Activated T-helper 1 cell treated with anti-CD3 and anti-CD28 coated beads, Interleukin-12 subunit alpha, Interleukin-12 subunit beta, Interleukin-2, Interleukin-4 antibody, amounts not matched to agents 30 ng/mL and 10 ng/mL and 1 ng/mL, durations not matched to agents 14 hours and 24 hours and 36 hours (primary cell): ENCODE measurements around the gene CBX8. TPM values are rescaled to one million over a fixed set of nuclear protein-coding genes. Genes with fewer than 3 reads are reported as not detected.

Experiments
- DNase-seq: peaks from one replicate; pipeline ENCODE4 v3.0.0; 2021; ENCODE audit warnings: low spot score
- H3K27ac Mint-ChIP-seq: one replicate; pipeline ENCODE4 v1.8.0; 2021; ENCODE audit warnings: mild to moderate bottlenecking, mixed read lengths
- H3K27me3 Mint-ChIP-seq: one replicate; pipeline ENCODE4 v1.8.0; 2022; ENCODE audit warnings: mild to moderate bottlenecking, moderate library complexity, mixed read lengths; ENCODE audit not compliant: insufficient read depth
- H3K36me3 Mint-ChIP-seq: one replicate; pipeline ENCODE4 v1.8.0; 2021; ENCODE audit warnings: low read depth, mixed read lengths
- H3K4me1 Mint-ChIP-seq: one replicate; pipeline ENCODE4 v1.8.0; 2021; ENCODE audit warnings: low read depth, mixed read lengths
- H3K4me3 Mint-ChIP-seq: one replicate; pipeline ENCODE4 v1.8.0; 2021; ENCODE audit warnings: mild to moderate bottlenecking, moderate library complexity, mixed read lengths
- H3K9me3 Mint-ChIP-seq: one replicate; pipeline ENCODE4 v1.8.0; 2021; ENCODE audit warnings: mixed read lengths
- intact Hi-C: fragments of 100-400 bp; cut with micrococcal nuclease; formaldehyde crosslinking; loops from one replicate; pipeline ENCODE4 v1.15.1; 2024
- total RNA-seq: library from RNA; stranded (reverse); gene quantifications from 2 replicates; pipeline ENCODE4 v1.2.3, GENCODE V29; 2022

Gene CBX8
- total RNA-seq, 1 donor from 2014 or later = 6.2 TPM

DNA sequence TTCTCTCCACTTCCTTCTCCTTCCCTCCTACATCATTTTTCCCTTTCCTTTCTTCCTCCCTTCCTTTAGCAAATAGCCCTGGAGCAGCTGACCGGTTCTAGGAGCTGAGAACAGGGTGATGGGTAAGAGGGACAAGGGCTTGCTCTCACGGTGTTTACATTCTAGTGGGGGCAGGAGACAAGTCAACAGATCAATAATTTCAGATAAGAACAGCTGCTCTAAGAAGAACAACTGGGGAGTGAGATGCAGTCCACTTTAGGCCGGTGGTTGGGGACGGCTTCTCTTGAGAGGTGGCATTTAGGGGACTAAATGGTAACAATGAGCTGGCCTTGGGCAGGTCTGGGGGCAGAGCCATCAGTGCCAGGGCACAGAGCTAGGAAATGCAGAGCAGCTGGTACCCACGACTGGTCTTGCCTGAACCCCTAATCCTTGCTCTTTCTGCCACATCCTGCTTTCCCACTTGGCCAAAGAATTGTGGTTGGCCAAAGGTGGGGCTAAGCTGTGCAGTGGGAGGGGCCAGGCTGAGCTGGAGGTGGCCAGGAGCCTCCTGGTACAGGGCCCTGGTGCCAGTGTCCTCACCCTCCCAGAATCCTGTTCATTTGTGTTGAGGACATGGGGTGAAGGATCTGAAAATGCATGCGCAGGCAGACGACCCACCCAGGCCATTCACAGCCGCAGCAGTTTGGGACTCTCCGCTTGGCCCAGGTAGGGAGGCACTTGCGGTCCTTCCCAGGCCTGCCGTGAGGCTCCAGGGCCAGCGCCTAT lies 24.6 kb upstream of the CBX8 start:
- Mint-ChIP-seq H3K4me3 (no peak overlapping the region), H3K27me3 (peaks cover 42% of the 10 kb centered on the region), H3K27ac (no peak overlapping the region), H3K9me3 (no peaks in the 10 kb centered on the region), H3K4me1 (peaks cover 10% of the 10 kb centered on the region), H3K36me3 (no peaks in the 10 kb centered on the region)
- intact Hi-C loops = no loop called here
- DNase-seq = no peak

DNA sequence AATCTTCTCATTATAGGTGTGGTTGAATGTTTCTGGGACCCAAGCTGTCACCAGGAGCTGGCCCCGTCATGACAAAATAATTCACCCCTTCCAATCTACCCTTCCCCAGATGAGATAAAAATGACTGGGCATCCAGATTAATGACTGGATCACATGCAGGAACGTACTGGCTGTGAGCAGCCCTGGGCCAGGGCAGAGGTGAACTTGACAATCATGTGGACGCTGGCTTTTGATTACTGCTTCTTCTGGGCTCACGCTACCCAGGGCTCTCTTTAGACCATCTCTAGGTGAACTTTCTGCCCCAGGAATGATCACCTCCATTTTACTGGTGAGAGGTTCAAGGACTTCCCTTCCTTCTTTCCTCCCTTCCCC lies 24.1 kb upstream of the CBX8 start:
- intact Hi-C loops = no loop called here
- DNase-seq = no peak
- no peak overlapping the region for H3K4me3 Mint-ChIP-seq
- H3K9me3 Mint-ChIP-seq = no peaks in the 10 kb centered on the region
- H3K27ac Mint-ChIP-seq = no peak overlapping the region
- H3K27me3 Mint-ChIP-seq = peaks cover 48% of the 10 kb centered on the region
- H3K4me1 Mint-ChIP-seq = peaks cover 4% of the 10 kb centered on the region
- H3K36me3 Mint-ChIP-seq = no peaks in the 10 kb centered on the region

DNA sequence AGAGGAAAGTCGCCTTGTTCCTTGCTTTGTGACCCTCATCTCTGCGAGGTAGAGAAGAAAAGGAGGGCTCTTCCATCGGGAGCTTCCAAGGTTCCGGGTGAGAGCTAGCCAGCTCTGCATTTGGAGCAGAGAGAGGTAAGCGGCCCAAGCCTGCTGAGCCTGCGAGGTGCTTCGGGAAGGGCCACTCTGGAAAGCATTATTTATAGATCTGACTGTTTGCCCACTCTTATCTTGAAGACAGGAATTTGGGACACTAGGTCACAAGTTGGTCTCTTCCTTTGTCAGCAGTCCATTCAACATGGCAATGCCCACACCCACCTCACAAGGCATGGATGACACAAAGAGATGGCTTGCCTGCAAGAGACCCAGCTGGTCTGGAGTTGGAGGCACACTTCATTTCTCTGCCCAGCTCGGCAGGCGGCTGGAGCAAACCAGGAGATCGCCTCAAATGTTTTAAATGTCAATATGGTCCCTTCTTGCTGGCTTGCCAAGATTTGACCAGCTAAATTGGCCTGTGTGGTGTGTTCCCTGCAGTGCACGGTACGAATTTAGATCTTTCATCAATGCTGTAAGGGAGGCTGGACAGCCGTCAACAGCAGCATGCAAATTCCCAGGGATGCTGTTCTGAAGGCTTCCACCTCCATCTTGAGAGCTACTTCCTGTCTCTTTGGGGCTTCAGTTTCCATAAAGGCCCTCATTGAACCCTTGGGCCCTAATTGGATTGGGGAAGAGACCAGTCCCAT lies 22.8 kb upstream of the CBX8 start:
- no peaks in the 10 kb centered on the region for H3K9me3 Mint-ChIP-seq
- no peaks in the 10 kb centered on the region for H3K36me3 Mint-ChIP-seq
- H3K4me1 Mint-ChIP-seq = peaks cover under 1% of the 10 kb centered on the region
- intact Hi-C loops = no loop called here
- H3K27ac Mint-ChIP-seq = no peak overlapping the region
- no peak for DNase-seq
- H3K4me3 Mint-ChIP-seq = no peak overlapping the region
- H3K27me3 Mint-ChIP-seq = peaks cover 50% of the 10 kb centered on the region

DNA sequence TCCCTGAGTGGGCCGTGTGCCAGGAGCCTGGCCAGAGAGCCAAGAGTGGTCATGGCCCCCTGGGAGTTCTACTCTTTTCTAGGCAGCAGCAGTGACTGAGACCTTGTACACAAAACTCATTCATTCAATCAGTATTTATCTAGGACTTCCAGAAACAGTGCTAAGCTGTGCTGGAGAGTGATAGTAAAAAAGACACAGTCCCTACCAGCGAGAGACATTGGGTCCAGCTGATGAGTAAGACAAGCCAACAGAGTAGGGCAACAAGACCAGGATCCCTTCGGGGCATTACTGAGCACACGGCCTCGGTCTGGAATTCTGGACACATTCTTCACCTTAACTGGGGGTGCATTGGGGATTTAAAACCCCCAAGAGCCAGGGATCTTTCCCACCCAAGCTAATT lies 22.2 kb upstream of the CBX8 start:
- no peak overlapping the region for H3K4me3 Mint-ChIP-seq
- H3K27me3 Mint-ChIP-seq = peaks cover 54% of the 10 kb centered on the region
- DNase-seq = no peak
- H3K27ac Mint-ChIP-seq = no peak overlapping the region
- no peaks in the 10 kb centered on the region for H3K36me3 Mint-ChIP-seq
- intact Hi-C loops = no loop called here
- peaks cover 6% of the 10 kb centered on the region for H3K4me1 Mint-ChIP-seq
- no peaks in the 10 kb centered on the region for H3K9me3 Mint-ChIP-seq

DNA sequence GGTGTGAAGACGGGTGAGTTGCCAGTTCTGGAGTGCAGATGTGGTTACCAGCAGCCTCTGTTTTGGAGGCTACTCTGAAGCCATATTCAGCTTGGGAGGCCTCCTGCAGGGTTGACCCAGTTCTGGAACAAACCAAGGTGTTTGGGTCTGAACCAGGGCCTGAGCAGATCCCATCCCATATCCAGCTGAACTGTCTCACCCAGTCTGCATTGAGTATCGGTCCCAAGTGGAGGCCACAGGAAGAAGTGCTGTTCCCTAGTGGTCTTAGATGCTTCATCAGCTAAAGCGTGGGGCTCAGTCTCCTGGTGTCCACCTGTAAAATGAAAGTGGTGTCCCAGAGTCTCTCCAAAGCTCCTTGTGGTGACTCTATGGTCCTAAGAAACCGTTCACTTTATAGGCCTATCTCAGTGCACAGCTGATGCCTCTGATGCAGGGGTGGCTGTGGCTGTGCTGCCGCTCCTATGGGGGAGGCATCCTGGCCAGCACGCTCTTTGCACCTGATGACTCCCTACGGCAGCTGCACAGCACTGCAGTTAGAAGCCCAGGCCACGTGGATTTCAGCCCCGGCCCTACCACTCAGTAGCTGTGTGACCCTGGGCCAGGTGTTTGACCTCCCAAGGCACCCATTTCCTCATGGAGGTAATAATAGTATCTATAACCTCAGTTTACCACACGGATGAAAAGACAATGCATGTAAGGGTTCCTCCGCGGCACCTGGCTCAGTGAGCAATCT lies 21.3 kb upstream of the CBX8 start:
- intact Hi-C loops = no loop called here
- Mint-ChIP-seq H3K4me1 (peaks cover 7% of the 10 kb centered on the region), H3K4me3 (no peak overlapping the region), H3K27ac (no peak overlapping the region), H3K9me3 (no peaks in the 10 kb centered on the region), H3K36me3 (no peaks in the 10 kb centered on the region), H3K27me3 (peaks cover 55% of the 10 kb centered on the region)
- DNase-seq = no peak

DNA sequence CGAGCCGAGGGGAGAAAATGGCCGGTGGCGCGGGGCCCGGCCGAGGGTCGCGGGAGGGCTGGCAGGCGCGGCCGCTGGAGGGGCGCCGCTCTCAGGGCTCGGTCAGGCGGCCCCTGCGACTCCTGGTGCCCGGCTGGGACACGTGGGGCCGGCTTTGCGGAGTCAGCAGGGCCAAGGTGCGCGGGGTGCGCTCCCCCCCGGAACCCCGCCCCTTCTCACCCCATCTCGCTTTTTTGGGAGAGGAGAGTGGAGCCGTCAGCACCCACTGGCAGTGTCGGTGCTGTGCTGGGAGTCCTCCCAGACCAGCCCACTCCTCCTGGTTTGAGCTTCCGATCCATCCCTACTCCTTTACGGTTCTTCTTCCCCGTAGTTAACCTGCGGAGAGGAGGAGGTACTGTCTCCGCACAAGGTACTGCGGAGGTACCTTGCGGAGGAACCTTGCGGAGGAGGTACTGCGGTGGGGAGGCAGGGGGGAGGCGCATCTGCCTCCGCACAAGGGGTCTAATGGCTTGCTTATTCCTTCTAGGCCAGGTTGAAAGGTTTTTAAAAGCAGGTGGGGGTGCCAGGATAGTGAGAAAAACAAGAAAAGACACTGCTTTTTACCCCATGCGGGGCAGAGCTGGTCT lies 19.1 kb upstream of the CBX8 start:
- peaks cover 15% of the 10 kb centered on the region for H3K4me1 Mint-ChIP-seq
- H3K27me3 Mint-ChIP-seq = peaks cover 63% of the 10 kb centered on the region
- H3K9me3 Mint-ChIP-seq = no peaks in the 10 kb centered on the region
- no peak overlapping the region for H3K4me3 Mint-ChIP-seq
- intact Hi-C loops = no loop called here
- peak overlapping the region; percentile 23 for H3K27ac Mint-ChIP-seq
- no peaks in the 10 kb centered on the region for H3K36me3 Mint-ChIP-seq
- no peak for DNase-seq

DNA sequence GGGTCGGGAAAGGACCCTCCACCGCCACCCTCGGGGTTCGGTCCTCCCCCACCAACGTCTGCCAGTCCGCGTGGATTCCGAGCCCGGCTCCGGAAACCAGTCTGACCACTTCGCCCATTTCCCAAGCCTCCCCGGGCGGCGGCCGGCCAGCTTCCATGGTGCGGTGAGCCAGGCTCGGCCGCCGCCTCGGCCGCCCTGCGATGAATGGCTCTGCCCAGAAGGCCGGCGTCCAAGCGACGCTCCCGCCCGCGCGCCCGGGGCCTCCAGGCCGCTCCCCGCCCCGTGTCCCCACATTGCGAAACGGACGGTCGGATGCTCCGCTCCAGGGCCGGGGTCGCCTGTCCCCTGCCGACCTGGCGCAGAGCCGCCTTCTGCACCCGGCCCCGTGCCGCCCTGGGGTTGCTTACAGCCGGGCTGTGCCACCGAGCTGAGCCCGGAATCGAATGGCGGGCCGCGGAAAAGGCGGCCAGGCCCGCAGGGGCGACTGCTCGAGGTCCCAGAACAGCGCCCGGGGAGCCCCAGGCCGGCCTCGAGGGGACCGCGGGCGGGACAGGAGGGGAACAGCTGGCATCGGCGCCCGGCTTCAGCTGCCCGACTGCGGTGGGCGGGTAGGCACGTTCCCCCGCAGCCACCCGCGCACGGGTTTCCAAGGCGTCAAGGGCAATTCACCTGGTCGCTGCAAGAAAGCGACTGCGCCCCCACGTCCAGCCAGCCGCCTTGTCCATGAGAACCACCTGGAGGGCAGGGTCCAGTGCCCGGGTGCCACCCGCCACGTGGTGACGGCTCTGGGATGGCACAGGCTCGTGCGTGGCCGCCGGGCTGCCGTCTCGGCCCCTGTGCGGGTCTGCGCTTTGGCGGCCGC lies 18.3 kb upstream of the CBX8 start:
- intact Hi-C loops = no loop called here
- no peak for DNase-seq
- peaks cover 62% of the 10 kb centered on the region for H3K27me3 Mint-ChIP-seq

DNA sequence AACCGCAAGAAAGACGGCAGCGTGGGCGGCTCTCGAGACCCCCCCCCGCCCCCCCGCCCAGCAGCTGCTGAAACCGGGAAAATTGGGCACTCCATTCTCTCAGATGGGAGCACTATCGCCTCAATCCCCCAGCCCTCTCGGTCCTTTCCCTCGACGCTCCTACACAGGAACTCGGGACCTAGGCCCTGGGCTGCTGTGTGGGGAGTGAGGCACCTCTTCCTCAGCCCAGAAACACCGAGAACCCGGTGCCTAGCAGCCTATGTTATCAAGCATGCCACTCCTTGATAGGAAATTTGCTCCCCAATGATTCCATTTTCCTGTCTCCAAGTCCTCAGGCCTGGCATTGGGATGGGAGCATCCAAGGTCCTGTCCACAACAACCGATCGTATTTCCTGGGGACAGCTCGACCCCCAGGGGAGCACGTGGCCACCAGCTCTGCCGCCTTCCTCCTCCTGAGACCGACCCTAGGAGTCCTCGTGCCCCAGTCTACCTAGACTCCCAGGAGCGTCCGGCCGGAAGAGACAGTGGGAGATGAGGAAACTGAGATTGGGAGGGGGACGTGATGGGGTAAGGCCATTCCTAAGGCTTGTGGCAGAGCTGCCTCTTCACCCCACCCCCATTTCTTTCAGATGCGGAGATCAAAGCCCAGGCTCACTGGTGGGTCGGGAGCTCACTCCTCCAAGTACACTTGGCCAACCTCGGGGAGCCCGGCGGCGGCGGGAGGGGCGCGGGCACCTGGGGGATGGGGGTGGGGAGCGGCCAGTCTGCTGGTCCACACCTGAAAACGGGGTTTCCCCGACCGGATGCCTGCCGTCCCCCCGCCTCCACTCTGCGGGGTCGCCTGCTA lies 17.5 kb upstream of the CBX8 start:
- intact Hi-C loops = no loop called here
- no peak overlapping the region for H3K4me3 Mint-ChIP-seq
- H3K27me3 Mint-ChIP-seq = peaks cover 57% of the 10 kb centered on the region
- no peaks in the 10 kb centered on the region for H3K36me3 Mint-ChIP-seq
- peaks cover 15% of the 10 kb centered on the region for H3K4me1 Mint-ChIP-seq
- no peak for DNase-seq
- H3K9me3 Mint-ChIP-seq = no peaks in the 10 kb centered on the region
- peak overlapping the region; percentile 64 for H3K27ac Mint-ChIP-seq

More for the DNA sequence above, 18.3 kb upstream of the CBX8 start:
- no peaks in the 10 kb centered on the region for H3K9me3 Mint-ChIP-seq
- no peaks in the 10 kb centered on the region for H3K36me3 Mint-ChIP-seq
- no peak overlapping the region for H3K27ac Mint-ChIP-seq
- H3K4me3 Mint-ChIP-seq = no peak overlapping the region
- peaks cover 15% of the 10 kb centered on the region for H3K4me1 Mint-ChIP-seq

DNA sequence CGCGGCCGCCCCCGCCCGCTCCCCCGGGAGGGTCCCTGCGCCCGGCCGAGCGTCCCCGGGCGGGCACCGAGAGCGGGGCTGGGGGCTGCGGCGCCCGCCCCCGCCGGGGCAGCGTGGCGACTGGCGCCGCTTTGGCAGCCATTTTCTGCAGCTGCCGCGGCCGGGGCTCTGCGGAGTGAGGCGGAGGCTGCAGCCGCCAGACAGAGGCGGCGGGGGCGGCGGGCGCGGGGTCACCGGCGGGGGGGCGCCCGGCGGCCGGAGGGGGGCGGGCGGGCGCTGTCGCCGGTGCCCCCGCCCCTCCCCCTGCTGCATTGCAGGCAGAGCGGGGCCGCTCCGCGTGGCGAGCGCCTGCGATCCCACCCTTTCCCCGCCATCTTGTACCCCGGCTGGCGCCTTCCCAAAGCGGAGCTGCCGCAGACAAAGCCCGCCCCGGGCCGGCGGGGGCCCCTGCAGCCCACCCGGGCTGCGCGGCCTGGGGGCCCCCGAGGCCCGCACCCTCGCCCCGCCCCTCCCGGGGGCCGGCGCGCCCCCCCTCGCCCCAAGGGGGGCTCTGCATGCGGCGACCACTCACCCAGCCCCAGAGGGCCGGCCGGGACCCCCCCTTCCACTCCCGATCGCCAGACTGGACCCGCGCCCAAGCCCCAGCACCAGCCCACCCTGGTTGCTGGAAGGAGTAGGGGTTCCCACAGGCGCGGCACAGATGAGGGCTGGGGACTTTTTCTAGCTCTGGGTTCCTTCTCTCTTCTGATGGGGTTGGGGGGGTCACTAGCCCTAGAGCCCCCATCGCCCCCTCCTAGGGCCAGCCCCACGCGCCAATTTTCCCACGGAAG lies 16.6 kb upstream of the CBX8 start:
- DNase-seq = no peak
- Mint-ChIP-seq H3K27me3 (peaks cover 57% of the 10 kb centered on the region), H3K9me3 (no peaks in the 10 kb centered on the region), H3K4me1 (peaks cover 23% of the 10 kb centered on the region), H3K36me3 (no peaks in the 10 kb centered on the region), H3K27ac (no peak overlapping the region), H3K4me3 (no peak overlapping the region)
- intact Hi-C loops = no loop called here

DNA sequence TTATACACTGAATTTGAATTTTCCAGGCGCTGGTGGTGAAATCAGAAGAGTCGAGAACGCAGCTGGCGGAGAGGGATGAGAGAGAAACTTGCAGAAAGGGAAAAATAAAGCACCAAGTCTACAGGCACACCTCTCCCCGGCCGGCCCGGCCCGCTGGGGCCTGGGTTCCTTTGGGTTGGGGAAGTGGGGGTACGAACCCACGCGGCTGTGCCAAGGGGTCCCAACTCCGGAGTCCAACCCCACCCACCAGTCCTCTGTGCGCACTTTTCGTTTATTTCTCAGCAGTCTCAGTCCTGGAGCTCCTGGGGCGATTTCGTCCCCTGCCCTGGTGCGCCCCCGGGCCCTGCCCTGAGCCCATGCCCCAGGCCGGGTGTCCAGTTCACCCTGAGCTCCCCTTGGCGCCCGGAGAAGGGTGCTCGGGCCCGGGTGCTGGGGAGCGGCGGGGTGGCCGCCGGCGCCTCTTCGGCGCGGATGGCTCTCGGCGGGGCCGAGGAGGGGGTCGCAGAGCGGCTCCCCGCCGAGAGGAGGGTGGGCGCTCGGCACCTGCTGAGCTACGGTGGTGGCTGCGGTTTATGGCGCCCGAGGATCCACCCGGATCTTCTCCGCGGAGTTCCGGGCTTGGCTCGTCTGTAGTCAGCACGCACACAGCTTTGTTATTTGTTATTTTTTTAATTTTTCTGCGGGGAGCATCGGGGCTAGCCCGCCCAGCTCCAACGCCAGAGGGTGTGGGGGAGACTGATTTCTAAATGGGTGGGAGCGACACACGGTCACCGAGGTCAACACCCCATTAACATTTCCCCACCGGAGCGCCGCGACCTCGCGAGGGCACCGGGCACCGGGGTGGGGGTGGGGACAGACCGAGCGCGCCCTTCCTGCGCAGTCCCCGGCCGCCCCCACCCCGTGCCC lies 15.7 kb upstream of the CBX8 start:
- intact Hi-C loops = no loop called here
- Mint-ChIP-seq H3K27ac (peak overlapping the region; percentile 64), H3K36me3 (no peaks in the 10 kb centered on the region), H3K9me3 (no peaks in the 10 kb centered on the region), H3K27me3 (peaks cover 62% of the 10 kb centered on the region), H3K4me3 (peak overlapping the region; percentile 34), H3K4me1 (peaks cover 27% of the 10 kb centered on the region)
- DNase-seq = no peak
